HG02571 (cell line): ENCODE measurements around the gene MARCHF5.
"Not testable (repeated sequence)": the region's sequence is repeated elsewhere in the genome, so short reads cannot be mapped to it uniquely, and the experiment has no call there.

Source experiments
- ATAC-seq: cut with Tn5 transposase; IDR thresholded peaks from one replicate; pipeline ENCODE4 v1.9.1; 2021; ENCODE audit warnings: mild to moderate bottlenecking, moderate library complexity; ENCODE audit not compliant: unreplicated experiment

Gene MARCHF5

GRCh38 chr10:92304061-92304460 is 13.1 kb downstream of the MARCHF5 start:
- no peak for ATAC-seq

GRCh38 chr10:92305133-92306072 is 14.4 kb downstream of the MARCHF5 start:
- ATAC-seq: no peak

- ATAC-seq: no peak
Observed at GRCh38 chr10:92309272-92309671, 18.3 kb downstream of the MARCHF5 start.

- no peak for ATAC-seq
Observed at GRCh38 chr10:92313750-92314149, 22.8 kb downstream of the MARCHF5 start.

- no peak for ATAC-seq
Observed at GRCh38 chr10:92316610-92317009, 25.6 kb downstream of the MARCHF5 start.

- ATAC-seq: no peak
Observed at GRCh38 chr10:92323079-92323478, 32.1 kb downstream of the MARCHF5 start.

- no peak for ATAC-seq
Observed at GRCh38 chr10:92327445-92328433, 36.8 kb downstream of the MARCHF5 start.

GRCh38 chr10:92328993-92329392 is 38.0 kb downstream of the MARCHF5 start:
- no peak for ATAC-seq

- ATAC-seq: not testable (repeated sequence)
Observed at GRCh38 chr10:92329927-92330326, 39.0 kb downstream of the MARCHF5 start.

GRCh38 chr10:92342796-92343195 is 51.8 kb downstream of the MARCHF5 start:
- no peak for ATAC-seq

GRCh38 chr10:92345575-92345974 is 54.6 kb downstream of the MARCHF5 start:
- ATAC-seq: not testable (repeated sequence)

GRCh38 chr10:92347035-92347676 is 56.2 kb downstream of the MARCHF5 start:
- ATAC-seq: not testable (repeated sequence)

- no peak for ATAC-seq
Observed at GRCh38 chr10:92350411-92350810, 59.4 kb downstream of the MARCHF5 start.

- ATAC-seq: no peak
Observed at GRCh38 chr10:92354587-92354986, 63.6 kb downstream of the MARCHF5 start.

- ATAC-seq: no peak
Observed at GRCh38 chr10:92356041-92356440, 65.1 kb downstream of the MARCHF5 start.

GRCh38 chr10:92363498-92363897 is 72.5 kb downstream of the MARCHF5 start:
- ATAC-seq: no peak

GRCh38 chr10:92366412-92367021 is 75.5 kb downstream of the MARCHF5 start:
- no peak for ATAC-seq

GRCh38 chr10:92377962-92378361 is 87.0 kb downstream of the MARCHF5 start:
- no peak for ATAC-seq

- ATAC-seq: no peak
Observed at GRCh38 chr10:92381543-92381954, 90.6 kb downstream of the MARCHF5 start.

GRCh38 chr10:92382631-92383030 is 91.7 kb downstream of the MARCHF5 start:
- no peak for ATAC-seq
